Psoas muscle (tissue), 8 donors: ENCODE data around the gene GABPB2. TPM values are rescaled to one million over a fixed set of nuclear protein-coding genes. Genes with fewer than 3 reads are reported as not detected.

ENCODE experiments used
- ATAC-seq, 4 donors: fragments of 200-7000 bp; cut with Tn5 transposase; one replicate each; pipeline ENCODE4 v1.9.1; 2020; ENCODE audit warnings: moderate library complexity in 3 of 4, mild to moderate bottlenecking in 2 of 4
- DNase-seq, 2 donors: peaks; one replicate each; pipeline ENCODE4 v3.0.0-alpha.2; 2020
- H3K27ac ChIP-seq: fragments of 200-600 bp; one replicate; pipeline ENCODE4 v1.8.0; 2022
- H3K27me3 ChIP-seq, 3 donors: fragments of 200-600 bp in 1 of 3; one replicate each; pipeline versions ENCODE4 v1.6.1 to v1.8.0; 2013 to 2022; ENCODE audit warnings: low read length in 2 of 3, mild to moderate bottlenecking in 2 of 3, moderate library complexity in 1 of 3; ENCODE audit not compliant: insufficient read depth in 3 of 3
- H3K36me3 ChIP-seq, 2 donors: fragments of 200-600 bp in 1 of 2; one replicate each; pipeline versions ENCODE4 v1.6.1 to v1.8.0; 2013 to 2022; ENCODE audit warnings: low read depth in 1 of 2, mild to moderate bottlenecking in 1 of 2, moderate library complexity in 1 of 2; ENCODE audit not compliant: insufficient read depth in 1 of 2
- H3K4me1 ChIP-seq: fragments of 200-600 bp; one replicate; pipeline ENCODE4 v1.8.0; 2022
- H3K4me3 ChIP-seq: fragments of 200-600 bp; one replicate; pipeline ENCODE4 v1.8.0; 2022; ENCODE audit warnings: mild to moderate bottlenecking
- H3K9me3 ChIP-seq: fragments of 200-600 bp; one replicate; pipeline ENCODE4 v1.8.0; 2022
- WGBS, 3 donors: extraction: QIAGEN DNeasy Blood & Tissue Kit; methylation state at CpG; one replicate each; pipeline versions ENCODE4 v1.1.6 to v1.1.7; 2013; 5-methylcytosine and 5-hydroxymethylcytosine counted together
- intact Hi-C, 2 donors: fragments of 100-400 bp; cut with DNase I; formaldehyde crosslinking; loops; one replicate each; pipeline versions ENCODE4 v1.11.0 to v1.14.2; 2022
- polyA plus RNA-seq, 3 donors: library from polyadenylated mRNA; stranded (reverse); fragments of 200-250 nt; gene quantifications; one replicate each; pipeline ENCODE4 v1.2.3, GENCODE V29; 2013
- total RNA-seq, 4 donors: library from RNA; stranded (reverse); fragmentation: NEBNext Ultra II Directional in 2 of 4; extraction: Animal tissue kit (Norgen Biotek cat#: 25700) in 2 of 4; gene quantifications; one replicate each; pipeline versions ENCODE4 v1.2.1 to v1.2.4, GENCODE V29; 2021 to 2023
- TF ChIP-seq, protein P1 (sequence below): fragments of 200-600 bp; IDR thresholded peaks from one replicate; pipeline ENCODE4 v1.8.0; 2022; ENCODE audit warnings: antibody characterized with exemption
- donor health status: healthy with polysubstance abuse.
- donor health status: DM: no; HTN: no; CAD: no; lungs with moderate emphysema.
- donor health status: Bipolar disorder and iron deficiency.
- donor health status: healthy.
- donor health status: DM: yes; HTN: yes; CAD: no.
- donor health status: DM: no; HTN: no; CAD: no.
- donor health status: DM: no; HTN: no; CAD: no.
- donor health status: DM: yes; HTN: yes; CAD: no.

The GABPB2 gene
- total and polyA plus RNA-seq, 7 donors, result 2.6 to 15.9 (median 8.2) TPM

DNA sequence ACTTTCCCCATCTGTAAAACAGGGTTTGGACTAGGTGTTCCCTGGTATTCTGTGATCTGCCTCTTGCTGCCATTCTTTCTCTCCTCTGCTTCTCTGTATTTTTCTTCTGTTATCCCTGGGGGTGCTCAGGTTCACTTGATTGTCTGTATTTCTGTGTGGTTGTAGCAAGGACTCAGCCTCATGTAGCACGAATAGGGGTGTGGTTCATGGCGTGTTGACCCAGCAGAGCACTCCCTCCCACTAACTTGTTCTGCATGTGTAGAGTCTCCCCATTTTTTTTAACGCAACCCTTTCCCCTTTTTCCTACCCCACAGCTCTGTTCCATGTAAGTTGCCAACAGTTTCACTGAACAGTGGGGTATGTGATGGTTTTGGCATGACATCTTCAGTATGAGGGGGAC, 35.4 kb upstream of the GABPB2 start:
- no peak for ATAC-seq
- no peak overlapping the region for H3K27ac ChIP-seq

GRCh38 chr1:151036356-151036755, 34.2 kb upstream of the GABPB2 start, which contains the start of gene BNIPL:
BNIPL (plus strand) TSS chr1:151036586; CDS start chr1:151036726, 140 bp downstream.
- no peaks in the 10 kb centered on the region for H3K4me1 ChIP-seq
- peaks cover 3 to 40% of the 10 kb centered on the region in 2 donors for H3K36me3 ChIP-seq
- no peak within 1 kb of the TSS for H3K4me3 ChIP-seq
- no peaks in the 10 kb centered on the region for H3K27me3 ChIP-seq
- H3K9me3 ChIP-seq, result no peaks in the 10 kb centered on the region
- DNase-seq (no peak), ATAC-seq (no peak)
- H3K27ac ChIP-seq, result no peak within 1 kb of the TSS
- WGBS, 3 donors, result 50 to 70% (median 70%) methylated on average over 2 of the region's 2 CpGs
- TF ChIP-seq, protein P1, sequence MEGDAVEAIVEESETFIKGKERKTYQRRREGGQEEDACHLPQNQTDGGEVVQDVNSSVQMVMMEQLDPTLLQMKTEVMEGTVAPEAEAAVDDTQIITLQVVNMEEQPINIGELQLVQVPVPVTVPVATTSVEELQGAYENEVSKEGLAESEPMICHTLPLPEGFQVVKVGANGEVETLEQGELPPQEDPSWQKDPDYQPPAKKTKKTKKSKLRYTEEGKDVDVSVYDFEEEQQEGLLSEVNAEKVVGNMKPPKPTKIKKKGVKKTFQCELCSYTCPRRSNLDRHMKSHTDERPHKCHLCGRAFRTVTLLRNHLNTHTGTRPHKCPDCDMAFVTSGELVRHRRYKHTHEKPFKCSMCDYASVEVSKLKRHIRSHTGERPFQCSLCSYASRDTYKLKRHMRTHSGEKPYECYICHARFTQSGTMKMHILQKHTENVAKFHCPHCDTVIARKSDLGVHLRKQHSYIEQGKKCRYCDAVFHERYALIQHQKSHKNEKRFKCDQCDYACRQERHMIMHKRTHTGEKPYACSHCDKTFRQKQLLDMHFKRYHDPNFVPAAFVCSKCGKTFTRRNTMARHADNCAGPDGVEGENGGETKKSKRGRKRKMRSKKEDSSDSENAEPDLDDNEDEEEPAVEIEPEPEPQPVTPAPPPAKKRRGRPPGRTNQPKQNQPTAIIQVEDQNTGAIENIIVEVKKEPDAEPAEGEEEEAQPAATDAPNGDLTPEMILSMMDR, result no peak
- intact Hi-C loops, result no loop called here

More for the DNA sequence above, 35.4 kb upstream of the GABPB2 start:
- Histone ChIP-seq H3K36me3 (peaks cover 9 to 52% of the 10 kb centered on the region in 2 donors), H3K27me3 (no peaks in the 10 kb centered on the region), H3K9me3 (no peaks in the 10 kb centered on the region), H3K4me3 (no peak overlapping the region), H3K4me1 (no peaks in the 10 kb centered on the region)
- WGBS, 3 donors, result 87 to 96% (median 89%) methylated on average over 3 of the region's 3 CpGs
- no peak for DNase-seq
- intact Hi-C loops, result no loop called here
- TF ChIP-seq, protein P1, result no peak

DNA sequence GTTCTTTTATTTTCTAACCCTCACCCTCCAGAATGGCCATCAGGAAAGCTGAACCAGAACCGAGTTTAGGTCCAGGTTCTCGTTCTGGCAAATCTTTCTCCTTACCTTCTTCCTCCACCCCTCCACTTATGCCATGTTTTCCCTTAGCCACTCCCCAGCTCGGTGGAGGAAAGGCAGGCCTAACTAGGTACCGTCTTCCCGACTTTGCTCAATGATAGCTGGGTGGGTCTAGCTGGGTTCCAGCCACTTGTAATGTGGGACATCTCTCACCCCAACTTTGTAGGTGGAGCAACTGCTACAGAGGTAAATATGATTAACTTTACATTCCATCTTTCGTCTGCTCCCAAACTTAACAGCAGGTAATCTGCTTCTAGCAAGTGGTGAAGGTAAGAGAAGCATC, 33.5 kb upstream of the GABPB2 start:
- H3K36me3 ChIP-seq, result peaks cover 2 to 33% of the 10 kb centered on the region in 2 donors
- TF ChIP-seq, protein P1, result no peak
- H3K27ac ChIP-seq, result no peak overlapping the region
- ATAC-seq (no peak), DNase-seq (no peak)
- H3K4me1 ChIP-seq, result no peaks in the 10 kb centered on the region
- intact Hi-C loops, result no loop called here
- no peak overlapping the region for H3K4me3 ChIP-seq
- H3K27me3 ChIP-seq, result no peaks in the 10 kb centered on the region
- WGBS, 3 donors, result 81 to 88% (median 87%) methylated on average over 6 of the region's 6 CpGs
- H3K9me3 ChIP-seq, result no peaks in the 10 kb centered on the region

DNA sequence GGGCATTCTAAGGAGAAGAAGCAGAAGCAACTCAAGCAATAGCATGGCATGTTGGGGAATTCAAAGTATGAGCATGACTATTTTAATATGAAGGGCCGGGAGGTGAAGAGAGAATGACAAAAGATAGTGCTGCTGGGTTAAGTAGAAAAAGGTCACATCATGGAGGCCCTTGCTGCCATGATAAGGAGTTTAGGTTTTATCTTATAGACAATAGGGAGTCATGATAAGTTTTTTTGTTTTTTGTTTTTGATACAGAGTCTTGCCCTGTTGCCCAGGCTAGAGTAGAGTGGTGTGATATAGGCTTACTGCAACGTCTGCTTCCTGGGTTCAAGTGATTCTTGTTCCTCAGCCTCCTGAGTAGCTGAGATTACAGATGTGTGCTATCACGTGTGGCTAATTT, 31.0 kb upstream of the GABPB2 start:
- H3K36me3 ChIP-seq, result peaks cover 5 to 13% of the 10 kb centered on the region in 2 donors
- H3K27me3 ChIP-seq, result no peaks in the 10 kb centered on the region
- no peaks in the 10 kb centered on the region for H3K4me1 ChIP-seq
- TF ChIP-seq, protein P1, result no peak
- no peak for ATAC-seq
- intact Hi-C loops, result no loop called here
- no peak overlapping the region for H3K27ac ChIP-seq
- no peak for DNase-seq
- no peaks in the 10 kb centered on the region for H3K9me3 ChIP-seq
- no peak overlapping the region for H3K4me3 ChIP-seq
- 90 to 95% (median 90%) methylated on average over 3 of the region's 3 CpGs for WGBS, 3 donors

DNA sequence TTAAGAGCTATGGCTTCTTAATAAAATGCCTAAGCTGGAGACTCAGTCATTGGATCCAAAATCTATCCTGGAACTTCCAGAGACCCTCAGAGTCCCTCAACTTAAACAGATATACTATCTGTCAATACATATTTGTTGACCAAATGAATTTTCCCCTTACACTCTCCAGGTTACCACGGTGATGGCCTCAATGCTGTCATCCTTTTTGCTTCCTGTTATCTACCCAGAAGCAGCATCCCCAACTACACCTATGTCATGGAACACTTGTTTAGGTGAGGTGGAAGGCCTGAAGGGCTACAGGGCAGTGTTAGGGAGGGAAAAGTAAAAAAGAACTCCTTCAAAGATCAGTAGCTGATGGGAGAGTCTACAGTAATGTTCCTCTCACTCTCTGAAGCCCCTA, 27.4 kb upstream of the GABPB2 start:
- Histone ChIP-seq H3K36me3 (peaks cover 3 to 4% of the 10 kb centered on the region in 2 donors), H3K4me1 (no peaks in the 10 kb centered on the region), H3K27me3 (no peaks in the 10 kb centered on the region), H3K4me3 (no peak overlapping the region), H3K27ac (no peak overlapping the region), H3K9me3 (no peaks in the 10 kb centered on the region)
- intact Hi-C loops, result no loop called here
- no peak for DNase-seq
- WGBS, 3 donors, result 86 to 95% (median 94%) methylated on average over 1 of the region's 1 CpG
- TF ChIP-seq, protein P1, result no peak
- ATAC-seq, result no peak
